A549 treated with AZD9567 at 1 μM for 4 hours (cell line): ENCODE results near the gene CFL2. TPM values are rescaled to one million over a fixed set of nuclear protein-coding genes. Genes with fewer than 3 reads are reported as not detected.

Experiments
- total RNA-seq: library from RNA; stranded (reverse); fragments of 200-300 nt; extraction: Qiagen RNA extraction; gene quantifications from 5 replicates; pipeline ENCODE4 v1.2.3, GENCODE V29; 2022; ENCODE audit not compliant: insufficient read depth

CFL2 gene
- total RNA-seq = 98.6 to 110 TPM (median 101 TPM) in 5 replicates

DNA sequence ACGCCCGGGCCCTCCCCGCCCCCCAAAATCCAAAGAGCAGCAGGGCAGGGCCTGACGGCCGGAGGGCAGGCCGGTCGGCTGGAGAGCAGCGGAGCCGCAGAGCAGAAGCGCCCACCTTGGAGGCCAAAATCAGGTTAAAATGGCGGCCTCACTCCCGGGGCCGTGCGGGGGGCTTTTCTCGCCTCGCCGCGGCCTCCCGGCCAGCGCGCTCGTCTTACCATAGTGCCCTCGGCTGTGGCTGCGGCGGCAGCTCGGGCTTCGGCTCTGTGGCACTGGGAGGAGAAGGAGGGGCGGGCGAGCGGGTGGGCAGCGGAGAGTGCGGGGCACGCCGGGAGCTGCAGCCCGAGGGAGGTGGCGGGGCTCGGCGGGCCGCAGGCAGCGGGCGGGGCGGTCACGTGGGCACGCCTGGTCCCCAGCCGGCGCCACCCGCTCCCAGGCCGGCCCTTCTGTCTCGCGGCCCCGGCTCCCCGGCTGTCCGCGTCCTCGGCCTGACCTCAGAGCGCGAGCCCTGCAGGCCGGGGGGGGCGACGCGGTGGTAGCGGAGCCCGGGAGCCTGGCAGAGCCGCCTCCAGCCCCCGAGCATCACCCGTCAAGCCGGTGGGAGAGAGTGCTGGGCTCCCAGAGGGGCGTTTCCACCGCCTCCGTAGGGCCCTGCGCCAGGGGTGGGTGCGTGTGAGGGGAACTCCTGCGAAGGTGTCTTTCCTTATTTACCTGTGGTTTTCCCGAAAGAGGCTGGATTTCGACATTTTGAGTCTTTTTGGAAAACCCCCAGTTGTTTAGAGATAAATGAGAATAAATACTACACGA, at the start of gene CFL2:
CFL2 (minus strand) TSS at position 274 of the 807 bp plus-strand sequence; CDS start at position 221, 53 bp downstream.

Other genes with a start within 250 kb of the CFL2 start
- 34.8 to 44.7 TPM (median 41.4 TPM) in 5 replicates for gene EAPP, start 174.9 kb downstream of the CFL2 start, total RNA-seq
- 64.6 to 83.7 TPM (median 72.9 TPM) in 5 replicates for gene SNX6, start 84.4 kb downstream of the CFL2 start, total RNA-seq
- 20.7 to 75.4 TPM (median 24.0 TPM) in 5 replicates for gene BAZ1A, start 160.8 kb upstream of the CFL2 start, total RNA-seq